KG1 (cell line): ENCODE results near the gene EIF4EBP2.

ENCODE experiments used
- DNase-seq: peaks from one replicate; lab custom pipeline; 2025; lab: John Stamatoyannopoulos, UW

Gene EIF4EBP2

GRCh38 chr10:70461397-70462348 lies 57.7 kb downstream of the EIF4EBP2 start:
- peak; percentile 17 for DNase-seq

- DNase-seq, result no peak
Measured at GRCh38 chr10:70462349-70462984, 58.5 kb downstream of the EIF4EBP2 start.

GRCh38 chr10:70465278-70465677 lies 61.3 kb downstream of the EIF4EBP2 start:
- no peak for DNase-seq

- DNase-seq, result no peak
Measured at GRCh38 chr10:70465832-70466231, 61.9 kb downstream of the EIF4EBP2 start.

- DNase-seq, result no peak
Measured at GRCh38 chr10:70466951-70467350, 63.0 kb downstream of the EIF4EBP2 start.

- DNase-seq, result no peak
Measured at GRCh38 chr10:70472799-70473454, 69.0 kb downstream of the EIF4EBP2 start.

- no peak for DNase-seq
Measured at GRCh38 chr10:70474780-70475179, 70.8 kb downstream of the EIF4EBP2 start.

- no peak for DNase-seq
Measured at GRCh38 chr10:70475661-70476060, 71.7 kb downstream of the EIF4EBP2 start.

GRCh38 chr10:70476249-70477035 lies 72.5 kb downstream of the EIF4EBP2 start:
- DNase-seq, result no peak

GRCh38 chr10:70477661-70478162 lies 73.8 kb downstream of the EIF4EBP2 start:
- DNase-seq, result no peak
